GM19468 (cell line): ENCODE results near the gene KRTAP4-16.
"Not testable (repeated sequence)": the region's sequence is repeated elsewhere in the genome, so short reads cannot be mapped to it uniquely, and the experiment has no call there.

Experiments
- ATAC-seq: cut with Tn5 transposase; IDR thresholded peaks from one replicate; pipeline ENCODE4 v1.9.1; 2021; ENCODE audit warnings: mild to moderate bottlenecking, moderate library complexity, moderate number of reproducible peaks; ENCODE audit not compliant: unreplicated experiment; ENCODE audit errors: extremely low read depth

Gene KRTAP4-16

GRCh38 chr17:41101586-41102259 is at the start of gene KRTAP4-16:
TSS of gene KRTAP4-16 (minus strand) at chr17:41102209. CDS start at chr17:41102209, 0 bp downstream.
- no peak for ATAC-seq

- ATAC-seq = no peak
Observed at GRCh38 chr17:41151525-41151924, 49.5 kb upstream of the KRTAP4-16 start.

GRCh38 chr17:41150026-41150425 is 48.0 kb upstream of the KRTAP4-16 start:
- ATAC-seq = no peak

GRCh38 chr17:41149652-41149985 is 47.6 kb upstream of the KRTAP4-16 start, which contains the start of gene KRTAP4-5:
TSS of gene KRTAP4-5 (minus strand) at chr17:41149825. CDS start at chr17:41149767, 58 bp downstream.
- ATAC-seq = no peak

- not testable (repeated sequence) for ATAC-seq
Observed at GRCh38 chr17:41148971-41149651, 47.1 kb upstream of the KRTAP4-16 start.

GRCh38 chr17:41147531-41148204 is 45.7 kb upstream of the KRTAP4-16 start:
- no peak for ATAC-seq

GRCh38 chr17:41145261-41145660 is 43.3 kb upstream of the KRTAP4-16 start:
- no peak for ATAC-seq

- no peak for ATAC-seq
Observed at GRCh38 chr17:41144846-41145245, 42.8 kb upstream of the KRTAP4-16 start.

GRCh38 chr17:41141361-41141760 is 39.4 kb upstream of the KRTAP4-16 start:
- no peak for ATAC-seq

- no peak for ATAC-seq
Observed at GRCh38 chr17:41140360-41141131, 38.5 kb upstream of the KRTAP4-16 start, which contains the start of gene KRTAP4-6. TSS of gene KRTAP4-6 (minus strand) at chr17:41140544. CDS start at chr17:41140487, 57 bp downstream.

GRCh38 chr17:41139865-41140264 is 37.9 kb upstream of the KRTAP4-16 start:
- not testable (repeated sequence) for ATAC-seq

- ATAC-seq = no peak
Observed at GRCh38 chr17:41133880-41134735, 32.1 kb upstream of the KRTAP4-16 start.

- no peak for ATAC-seq
Observed at GRCh38 chr17:41131979-41132378, 30.0 kb upstream of the KRTAP4-16 start.

- ATAC-seq = no peak
Observed at GRCh38 chr17:41127371-41127770, 25.4 kb upstream of the KRTAP4-16 start.

GRCh38 chr17:41126412-41126811 is 24.4 kb upstream of the KRTAP4-16 start:
- ATAC-seq = no peak

- ATAC-seq = no peak
Observed at GRCh38 chr17:41125064-41125463, 23.1 kb upstream of the KRTAP4-16 start.

- not testable (repeated sequence) for ATAC-seq
Observed at GRCh38 chr17:41123991-41124371, 22.0 kb upstream of the KRTAP4-16 start, which contains the start of gene KRTAP4-12. TSS of gene KRTAP4-12 (minus strand) at chr17:41124182. CDS start at chr17:41124122, 60 bp downstream.

- not testable (repeated sequence) for ATAC-seq
Observed at GRCh38 chr17:41123292-41123990, 21.4 kb upstream of the KRTAP4-16 start.

- no peak for ATAC-seq
Observed at GRCh38 chr17:41121742-41122141, 19.7 kb upstream of the KRTAP4-16 start.
